ENCODE data around the gene SELENOF.

GRCh38 chr1:86866665-86867064 is 47.3 kb downstream of the SELENOF start:
- TF ChIP-seq CTCF (IDR thresholded peaks at IDR 0.05) (no peak), POLR2AphosphoS5 (IDR thresholded peaks at IDR 0.05) (no peak)

Measured in breast epithelium (tissue), 3 donors.